Breast epithelium (tissue), 4 donors: Measurements from ENCODE around the gene CCDC57. TPM values are rescaled to one million over a fixed set of nuclear protein-coding genes. Genes with fewer than 3 reads are reported as not detected.
"Not testable (repeated sequence)": the region's sequence is repeated elsewhere in the genome, so short reads cannot be mapped to it uniquely, and the experiment has no call there.

Experiments used
- DNase-seq, 2 donors: peaks; one replicate each; pipeline ENCODE4 v3.0.0-alpha.2; 2019; ENCODE audit warnings: low spot score in 2 of 2
- H3K27ac ChIP-seq, 2 donors: fragments of 200-600 bp; sonication (generic) in 1 of 2; one replicate each; pipeline ENCODE4 v1.5.1; 2016 to 2019; ENCODE audit warnings: mild to moderate bottlenecking in 1 of 2
- H3K27me3 ChIP-seq, 2 donors: fragments of 200-600 bp; sonication (generic) in 1 of 2; one replicate each; pipeline versions ENCODE4 v1.5.1 to v1.6.0; 2017 to 2019; ENCODE audit warnings: control low read depth in 1 of 2, mild to moderate bottlenecking in 1 of 2
- H3K36me3 ChIP-seq: fragments of 200-600 bp; one replicate; pipeline ENCODE4 v1.5.1; 2019
- H3K4me1 ChIP-seq, 2 donors: fragments of 200-600 bp; sonication (generic); one replicate each; pipeline ENCODE4 v1.5.1; 2016 to 2019; ENCODE audit warnings: control low read depth in 1 of 2
- H3K4me3 ChIP-seq, 3 donors: fragments of 200-600 bp; sonication (generic); 1 replicate in 2 of 3; 2 replicates in 1 of 3; pipeline ENCODE4 v1.5.1; 2016 to 2019; ENCODE audit warnings: mild to moderate bottlenecking in 3 of 3, moderate library complexity in 2 of 3
- H3K9me3 ChIP-seq, 2 donors: fragments of 200-600 bp; sonication (generic) in 1 of 2; one replicate each; pipeline ENCODE4 v1.5.1; 2016 to 2019; ENCODE audit warnings: control low read depth in 1 of 2
- POLR2A ChIP-seq: fragments of 450-650 bp; IDR thresholded peaks from one replicate; pipeline ENCODE4 v1.6.1; 2016; ENCODE audit warnings: antibody characterized with exemption, mild to moderate bottlenecking, moderate library complexity
- POLR2AphosphoS5 ChIP-seq, 3 donors: sonication (generic); formaldehyde crosslinking; IDR thresholded peaks; one replicate each; pipeline ENCODE4 v1.6.1; 2017; ENCODE audit warnings: antibody characterized with exemption in 3 of 3
- intact Hi-C: fragments of 100-400 bp; cut with DNase I; formaldehyde crosslinking; loops from one replicate; pipeline ENCODE4 v1.15.1; 2023; ENCODE audit warnings: low total_unique reads
- total RNA-seq, 3 donors: library from RNA; depleted of rRNA; stranded (reverse); fragments of >200 nt; gene quantifications; one replicate each; pipeline ENCODE4 v1.1.0, GENCODE V29; 2016
- TF ChIP-seq, protein P1 (sequence below), 3 donors: fragments of 450-650 bp; IDR thresholded peaks; one replicate each; pipeline ENCODE4 v1.5.1; 2016 to 2017; ENCODE audit warnings: antibody characterized with exemption in 3 of 3, mild to moderate bottlenecking in 3 of 3, moderate library complexity in 3 of 3

The CCDC57 gene
- total RNA-seq, 3 donors from 2014 or later: 13.4 to 56.9 (median 52.8) TPM

DNA sequence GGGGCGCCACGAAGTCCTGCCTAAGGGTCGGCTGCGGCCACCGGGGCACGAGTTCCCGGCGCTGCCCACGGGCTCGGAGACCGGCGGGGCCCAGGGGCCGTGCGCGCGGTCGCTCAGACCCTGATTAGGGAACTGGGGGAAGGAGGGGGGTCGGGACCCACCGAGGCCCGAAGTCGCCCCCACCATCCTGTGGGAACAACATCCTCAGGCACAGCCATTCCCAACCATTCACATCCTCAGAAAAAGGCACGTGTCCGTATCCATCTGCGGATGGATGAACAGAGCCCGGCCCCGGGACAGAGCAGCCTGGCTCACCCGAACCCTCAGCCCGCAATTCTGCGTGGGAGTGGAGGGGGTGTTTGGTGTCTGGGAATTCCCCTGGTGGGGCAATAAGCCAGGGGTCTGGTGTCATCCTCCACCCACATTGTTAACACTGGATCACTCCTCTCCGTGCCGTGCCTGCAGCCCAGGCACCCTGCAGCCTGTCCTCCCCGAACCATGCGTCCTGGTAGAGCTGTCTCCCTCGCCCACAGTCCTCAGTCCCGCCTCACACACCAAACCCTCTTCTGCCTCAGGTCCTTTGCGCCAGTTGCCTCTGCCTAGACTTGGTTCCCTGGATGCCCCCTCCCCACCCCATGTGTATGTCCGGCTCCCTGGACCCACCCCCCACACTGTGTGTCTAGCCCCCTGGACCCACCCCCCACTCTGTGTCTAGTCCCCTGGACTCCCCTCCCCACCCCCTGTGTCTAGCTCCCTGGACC, 789 bp upstream of the CCDC57 start:
- TF ChIP-seq POLR2A (no peak), POLR2AphosphoS5 (IDR thresholded peaks at IDR 0.05) (peak in 1 of 3 donors; percentile 26)
- peak overlapping the region; percentile 87 to 88 for H3K27ac ChIP-seq
- H3K4me3 ChIP-seq: peak overlapping the region; percentile 89 to 98 (median 94)
- no peaks in the 10 kb centered on the region for H3K36me3 ChIP-seq
- intact Hi-C loops: no loop called here
- no peaks in the 10 kb centered on the region for H3K27me3 ChIP-seq
- peaks cover 10 to 24% of the 10 kb centered on the region in 2 donors for H3K4me1 ChIP-seq
- DNase-seq: no peak
- no peaks in the 10 kb centered on the region for H3K9me3 ChIP-seq

DNA sequence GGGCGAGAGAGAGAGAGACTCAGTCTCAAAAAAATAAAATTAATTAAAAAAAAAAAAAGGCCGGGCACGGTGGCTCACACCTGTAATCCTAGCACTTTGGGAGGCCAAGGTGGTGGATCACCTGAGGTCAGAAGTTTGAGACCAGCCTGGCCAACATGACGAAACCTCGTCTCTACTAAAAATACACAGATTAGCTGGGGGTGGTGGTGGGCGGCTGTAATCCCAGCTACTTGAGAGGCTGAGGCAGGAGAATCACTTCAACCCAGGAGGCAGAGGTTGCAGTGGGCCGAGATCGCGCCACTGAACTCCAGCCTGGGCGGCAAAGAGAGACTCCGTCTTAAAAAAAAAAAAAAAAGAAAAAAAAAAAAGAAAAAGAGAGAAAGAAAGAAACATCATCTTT, 2.0 kb downstream of the CCDC57 start:
- H3K27me3 ChIP-seq, H3K4me3 ChIP-seq, intact Hi-C loops, H3K4me1 ChIP-seq, H3K36me3 ChIP-seq, DNase-seq, H3K27ac ChIP-seq, H3K9me3 ChIP-seq: not testable (repeated sequence)

DNA sequence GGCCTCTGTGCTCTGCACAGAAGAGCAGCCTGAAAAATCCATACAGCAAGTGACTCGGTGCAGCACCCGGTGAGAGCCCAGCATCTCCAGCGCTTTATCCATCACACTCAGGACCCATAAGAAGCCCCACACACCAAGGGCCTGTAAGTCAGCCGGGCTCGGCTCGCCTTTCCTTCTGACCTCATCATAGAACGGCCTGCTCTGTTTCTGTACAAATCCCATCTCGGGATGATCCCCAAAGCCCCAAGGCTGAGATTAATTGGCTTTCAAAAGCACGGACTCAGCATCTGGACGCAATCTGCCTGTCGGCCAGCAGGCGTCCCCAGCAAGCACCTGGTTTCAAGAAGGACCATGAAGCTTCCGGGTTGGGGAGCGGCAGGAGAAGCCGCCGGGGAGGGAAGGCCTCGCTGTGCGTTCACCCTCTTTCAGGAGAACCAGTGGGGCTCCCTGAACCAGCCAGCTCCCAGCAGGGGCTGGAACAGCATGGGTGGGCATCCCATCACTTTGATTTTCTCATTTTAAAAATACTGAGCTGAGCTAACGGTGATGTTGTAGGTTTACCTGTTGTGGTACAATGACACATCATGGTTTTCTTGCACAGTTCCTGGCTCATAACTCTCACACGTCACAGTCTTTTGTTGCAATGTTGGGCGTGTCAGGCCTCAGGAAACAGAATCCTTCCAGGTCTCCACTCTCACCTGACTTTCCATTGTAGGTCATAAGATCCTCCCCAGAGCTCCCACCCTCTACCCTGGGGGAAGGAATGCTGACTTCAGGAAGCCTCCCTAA, 6.7 kb downstream of the CCDC57 start:
- Histone ChIP-seq H3K27ac (peak overlapping the region; percentile 92 to 93), H3K27me3 (no peaks in the 10 kb centered on the region), H3K4me1 (peaks cover 0 to 9% of the 10 kb centered on the region in 2 donors), H3K9me3 (no peaks in the 10 kb centered on the region), H3K36me3 (no peaks in the 10 kb centered on the region), H3K4me3 (peak overlapping the region in 2 of 3 donors; percentile 25 to 45)
- intact Hi-C loops: loop anchor here (10.0 kb wide), 1 partner anchor 119 kb away; no protein-coding TSS in a partner anchor
- peak; percentile 67 to 80 (median 76) for TF ChIP-seq POLR2AphosphoS5 (IDR thresholded peaks at IDR 0.05)
- TF ChIP-seq POLR2A: no peak
- TF ChIP-seq, protein P1, sequence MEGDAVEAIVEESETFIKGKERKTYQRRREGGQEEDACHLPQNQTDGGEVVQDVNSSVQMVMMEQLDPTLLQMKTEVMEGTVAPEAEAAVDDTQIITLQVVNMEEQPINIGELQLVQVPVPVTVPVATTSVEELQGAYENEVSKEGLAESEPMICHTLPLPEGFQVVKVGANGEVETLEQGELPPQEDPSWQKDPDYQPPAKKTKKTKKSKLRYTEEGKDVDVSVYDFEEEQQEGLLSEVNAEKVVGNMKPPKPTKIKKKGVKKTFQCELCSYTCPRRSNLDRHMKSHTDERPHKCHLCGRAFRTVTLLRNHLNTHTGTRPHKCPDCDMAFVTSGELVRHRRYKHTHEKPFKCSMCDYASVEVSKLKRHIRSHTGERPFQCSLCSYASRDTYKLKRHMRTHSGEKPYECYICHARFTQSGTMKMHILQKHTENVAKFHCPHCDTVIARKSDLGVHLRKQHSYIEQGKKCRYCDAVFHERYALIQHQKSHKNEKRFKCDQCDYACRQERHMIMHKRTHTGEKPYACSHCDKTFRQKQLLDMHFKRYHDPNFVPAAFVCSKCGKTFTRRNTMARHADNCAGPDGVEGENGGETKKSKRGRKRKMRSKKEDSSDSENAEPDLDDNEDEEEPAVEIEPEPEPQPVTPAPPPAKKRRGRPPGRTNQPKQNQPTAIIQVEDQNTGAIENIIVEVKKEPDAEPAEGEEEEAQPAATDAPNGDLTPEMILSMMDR (IDR thresholded peaks at IDR 0.05): peak; percentile 96
- DNase-seq: peak; percentile 84

DNA sequence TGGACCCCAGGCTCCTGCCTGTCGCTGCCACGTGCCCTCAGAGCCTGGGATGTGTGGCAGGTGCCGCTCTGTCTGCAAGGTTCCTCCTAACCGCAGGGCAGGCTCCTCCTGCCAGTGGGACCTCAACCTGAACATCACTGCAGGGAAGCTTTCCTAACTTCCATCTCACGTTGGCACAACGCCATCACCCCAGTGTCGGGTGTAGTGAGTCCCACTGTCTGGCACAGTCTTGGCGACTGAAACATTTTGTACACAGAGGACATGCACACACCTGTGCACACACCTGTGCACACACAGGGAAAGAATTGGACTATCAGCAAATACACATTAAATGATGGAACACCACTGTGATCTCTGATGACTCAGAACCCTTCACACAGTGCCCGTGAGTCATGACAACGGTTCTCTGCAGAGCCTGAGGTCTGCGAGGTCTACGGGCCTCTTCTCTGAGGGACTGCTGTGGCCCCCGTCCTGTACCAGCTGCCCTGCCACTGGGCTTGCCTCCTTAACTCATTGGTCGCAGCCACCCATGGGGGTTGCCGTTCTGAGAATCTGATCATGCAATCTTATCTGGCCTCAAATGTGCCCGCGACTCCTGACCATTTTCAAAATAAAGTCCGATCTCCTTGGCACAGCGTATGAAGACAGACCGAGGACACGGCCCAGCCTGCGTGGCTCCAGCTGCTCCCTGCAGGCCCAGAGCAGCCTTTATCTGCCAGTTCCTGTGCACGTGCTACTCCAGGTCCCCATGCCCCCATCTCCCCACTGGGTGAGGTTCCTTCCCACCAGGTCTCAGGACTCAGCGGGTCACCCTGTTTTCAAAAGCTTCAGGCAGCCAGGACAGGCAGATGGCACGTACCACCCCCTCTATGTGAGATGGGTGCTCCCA, 7.6 kb downstream of the CCDC57 start:
- no peaks in the 10 kb centered on the region for H3K36me3 ChIP-seq
- peak overlapping the region; percentile 92 to 93 for H3K27ac ChIP-seq
- no peak overlapping the region for H3K4me3 ChIP-seq
- intact Hi-C loops: loop anchor here (10.0 kb wide), 1 partner anchor 120 kb away; no protein-coding TSS in a partner anchor
- no peak for TF ChIP-seq POLR2A
- TF ChIP-seq POLR2AphosphoS5 (IDR thresholded peaks at IDR 0.05): no peak
- TF ChIP-seq, protein P1 (IDR thresholded peaks at IDR 0.05): no peak
- H3K4me1 ChIP-seq: peaks cover 0 to 9% of the 10 kb centered on the region in 2 donors
- H3K27me3 ChIP-seq: no peaks in the 10 kb centered on the region
- DNase-seq: no peak
- H3K9me3 ChIP-seq: no peaks in the 10 kb centered on the region

DNA sequence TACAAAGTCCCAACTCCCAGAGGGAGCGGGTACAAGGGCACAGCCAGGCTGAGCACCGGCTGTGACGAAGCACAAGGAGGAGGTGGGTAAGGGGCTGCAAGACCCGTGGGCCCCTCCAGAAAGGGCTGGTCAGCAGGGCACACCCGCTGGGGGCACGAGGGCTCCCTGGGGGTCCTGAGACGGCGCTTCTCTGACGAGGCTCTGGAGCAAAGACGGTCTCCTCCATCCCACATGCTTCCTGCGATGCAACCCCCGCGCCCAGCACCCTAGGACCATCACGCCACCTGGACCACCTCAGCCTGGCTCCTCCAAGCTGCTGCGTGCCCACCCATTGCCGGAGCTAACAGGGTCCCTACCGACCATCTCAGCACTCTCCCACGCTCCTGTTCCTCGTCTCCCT, 8.7 kb downstream of the CCDC57 start:
- no peak overlapping the region for H3K4me3 ChIP-seq
- no peak for TF ChIP-seq POLR2A
- H3K9me3 ChIP-seq: no peaks in the 10 kb centered on the region
- H3K27ac ChIP-seq: no peak overlapping the region
- no peaks in the 10 kb centered on the region for H3K36me3 ChIP-seq
- peaks cover 0 to 9% of the 10 kb centered on the region in 2 donors for H3K4me1 ChIP-seq
- intact Hi-C loops: loop anchor here (10.0 kb wide), 1 partner anchor 121 kb away; no protein-coding TSS in a partner anchor
- no peak for DNase-seq
- H3K27me3 ChIP-seq: no peaks in the 10 kb centered on the region

DNA sequence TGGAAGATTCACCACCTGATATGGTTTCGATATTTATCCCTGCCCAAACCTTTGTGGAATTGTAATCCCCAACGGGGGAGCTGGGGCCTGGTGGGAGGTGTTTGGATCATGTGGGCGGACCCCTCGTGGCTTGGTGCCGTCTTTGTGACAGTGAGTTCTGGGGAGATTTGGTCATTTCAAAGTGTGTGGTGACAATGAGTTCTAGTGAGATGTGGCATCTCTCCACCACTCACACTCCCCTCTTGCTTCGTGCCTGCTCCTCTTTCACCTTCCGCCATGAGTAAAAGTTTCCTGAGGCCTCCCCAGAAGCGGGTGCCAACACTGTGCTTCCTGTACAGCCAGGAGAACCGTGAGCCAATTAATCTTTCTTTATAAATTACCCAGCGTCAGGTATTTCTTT, 9.7 kb downstream of the CCDC57 start:
- Histone ChIP-seq H3K27ac (no peak overlapping the region), H3K4me3 (no peak overlapping the region), H3K9me3 (no peaks in the 10 kb centered on the region), H3K36me3 (no peaks in the 10 kb centered on the region), H3K27me3 (no peaks in the 10 kb centered on the region), H3K4me1 (peaks cover 0 to 9% of the 10 kb centered on the region in 2 donors)
- no peak for TF ChIP-seq POLR2AphosphoS5 (IDR thresholded peaks at IDR 0.05)
- TF ChIP-seq POLR2A: no peak
- TF ChIP-seq, protein P1 (IDR thresholded peaks at IDR 0.05): no peak
- DNase-seq: no peak
- intact Hi-C loops: loop anchor here (10.0 kb wide), 1 partner anchor 122 kb away; no protein-coding TSS in a partner anchor
